Breast epithelium (tissue), 3 donors: ENCODE data around the gene KATNAL1.

Experiments used
- POLR2A ChIP-seq: fragments of 450-650 bp; IDR thresholded peaks from one replicate; pipeline ENCODE4 v1.6.1; 2016; ENCODE audit warnings: antibody characterized with exemption, mild to moderate bottlenecking, moderate library complexity
- POLR2AphosphoS5 ChIP-seq, 3 donors: sonication (generic); formaldehyde crosslinking; IDR thresholded peaks; one replicate each; pipeline ENCODE4 v1.6.1; 2017; ENCODE audit warnings: antibody characterized with exemption in 3 of 3
- TF ChIP-seq, protein P1 (sequence below), 3 donors: fragments of 450-650 bp; IDR thresholded peaks; one replicate each; pipeline ENCODE4 v1.5.1; 2016 to 2017; ENCODE audit warnings: antibody characterized with exemption in 3 of 3, mild to moderate bottlenecking in 3 of 3, moderate library complexity in 3 of 3

DNA sequence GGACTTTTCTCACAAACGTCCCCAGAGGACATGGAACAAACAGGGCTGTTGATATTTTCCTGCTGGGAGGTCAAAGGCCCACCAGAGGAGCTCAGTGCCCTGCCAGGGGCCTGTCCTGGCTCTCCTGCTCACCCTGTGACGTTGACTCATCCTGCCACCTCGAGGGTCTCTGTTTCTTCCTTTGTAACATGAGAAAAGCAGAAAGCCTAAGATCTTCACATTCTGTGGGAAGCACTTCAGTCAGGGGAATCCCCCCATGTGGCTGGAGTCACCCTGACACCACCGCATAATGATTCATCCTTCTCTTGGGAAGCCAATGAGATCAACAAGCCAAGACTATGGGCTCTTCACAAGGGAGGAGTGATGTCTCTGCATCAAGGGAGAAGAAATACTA is 147.9 kb downstream of the KATNAL1 start:
- TF ChIP-seq, protein P1, sequence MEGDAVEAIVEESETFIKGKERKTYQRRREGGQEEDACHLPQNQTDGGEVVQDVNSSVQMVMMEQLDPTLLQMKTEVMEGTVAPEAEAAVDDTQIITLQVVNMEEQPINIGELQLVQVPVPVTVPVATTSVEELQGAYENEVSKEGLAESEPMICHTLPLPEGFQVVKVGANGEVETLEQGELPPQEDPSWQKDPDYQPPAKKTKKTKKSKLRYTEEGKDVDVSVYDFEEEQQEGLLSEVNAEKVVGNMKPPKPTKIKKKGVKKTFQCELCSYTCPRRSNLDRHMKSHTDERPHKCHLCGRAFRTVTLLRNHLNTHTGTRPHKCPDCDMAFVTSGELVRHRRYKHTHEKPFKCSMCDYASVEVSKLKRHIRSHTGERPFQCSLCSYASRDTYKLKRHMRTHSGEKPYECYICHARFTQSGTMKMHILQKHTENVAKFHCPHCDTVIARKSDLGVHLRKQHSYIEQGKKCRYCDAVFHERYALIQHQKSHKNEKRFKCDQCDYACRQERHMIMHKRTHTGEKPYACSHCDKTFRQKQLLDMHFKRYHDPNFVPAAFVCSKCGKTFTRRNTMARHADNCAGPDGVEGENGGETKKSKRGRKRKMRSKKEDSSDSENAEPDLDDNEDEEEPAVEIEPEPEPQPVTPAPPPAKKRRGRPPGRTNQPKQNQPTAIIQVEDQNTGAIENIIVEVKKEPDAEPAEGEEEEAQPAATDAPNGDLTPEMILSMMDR (IDR thresholded peaks at IDR 0.05), result no peak
- TF ChIP-seq POLR2A (no peak), POLR2AphosphoS5 (IDR thresholded peaks at IDR 0.05) (no peak)
